HG02884 (cell line): ENCODE measurements around the gene WDR38.

Experiments used
- ATAC-seq: cut with Tn5 transposase; IDR thresholded peaks from one replicate; pipeline ENCODE4 v1.9.1; 2021; ENCODE audit warnings: mild to moderate bottlenecking, moderate library complexity; ENCODE audit not compliant: unreplicated experiment

Gene WDR38

GRCh38 chr9:124855944-124856765 lies 2.9 kb downstream of the WDR38 start:
- ATAC-seq: no peak

GRCh38 chr9:124857533-124858162 lies 4.4 kb downstream of the WDR38 start:
- ATAC-seq: no peak

DNA sequence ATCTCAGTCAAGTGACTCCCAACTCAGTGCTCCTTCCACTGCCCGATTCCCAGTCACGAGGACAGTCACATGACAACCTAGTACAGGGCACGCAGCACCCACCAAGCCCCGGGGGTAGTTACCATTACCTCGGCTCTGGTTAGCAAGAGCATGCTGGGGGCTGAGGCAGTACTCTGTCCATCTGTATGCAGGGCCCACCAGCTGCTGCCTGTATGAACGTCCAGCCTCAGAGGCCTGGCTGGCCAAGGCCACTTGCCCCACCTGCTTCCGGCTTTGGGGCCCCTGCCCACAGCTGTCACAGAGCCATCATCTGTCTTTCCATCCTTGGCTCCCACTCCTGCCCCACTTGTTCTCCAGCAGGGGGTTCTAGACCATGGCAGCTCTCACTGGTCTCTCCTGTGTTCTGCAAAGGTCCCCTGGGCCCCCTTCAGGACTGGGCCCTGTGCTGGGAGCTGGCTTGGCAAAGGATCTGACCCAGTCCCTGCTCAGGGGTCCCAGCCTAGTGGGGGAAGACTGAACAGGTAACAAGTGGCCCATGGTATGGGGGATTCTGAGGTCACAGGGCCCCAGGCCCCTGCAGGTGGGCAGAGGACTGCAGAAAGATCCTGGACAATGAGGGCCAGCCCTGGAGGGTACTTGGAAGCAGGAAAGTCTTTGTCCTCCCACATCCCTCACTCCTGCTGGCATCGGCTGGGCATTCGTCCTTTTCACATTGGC lies 5.2 kb downstream of the WDR38 start:
- ATAC-seq: no peak

GRCh38 chr9:124859803-124860581 lies 6.7 kb downstream of the WDR38 start:
- ATAC-seq: no peak

DNA sequence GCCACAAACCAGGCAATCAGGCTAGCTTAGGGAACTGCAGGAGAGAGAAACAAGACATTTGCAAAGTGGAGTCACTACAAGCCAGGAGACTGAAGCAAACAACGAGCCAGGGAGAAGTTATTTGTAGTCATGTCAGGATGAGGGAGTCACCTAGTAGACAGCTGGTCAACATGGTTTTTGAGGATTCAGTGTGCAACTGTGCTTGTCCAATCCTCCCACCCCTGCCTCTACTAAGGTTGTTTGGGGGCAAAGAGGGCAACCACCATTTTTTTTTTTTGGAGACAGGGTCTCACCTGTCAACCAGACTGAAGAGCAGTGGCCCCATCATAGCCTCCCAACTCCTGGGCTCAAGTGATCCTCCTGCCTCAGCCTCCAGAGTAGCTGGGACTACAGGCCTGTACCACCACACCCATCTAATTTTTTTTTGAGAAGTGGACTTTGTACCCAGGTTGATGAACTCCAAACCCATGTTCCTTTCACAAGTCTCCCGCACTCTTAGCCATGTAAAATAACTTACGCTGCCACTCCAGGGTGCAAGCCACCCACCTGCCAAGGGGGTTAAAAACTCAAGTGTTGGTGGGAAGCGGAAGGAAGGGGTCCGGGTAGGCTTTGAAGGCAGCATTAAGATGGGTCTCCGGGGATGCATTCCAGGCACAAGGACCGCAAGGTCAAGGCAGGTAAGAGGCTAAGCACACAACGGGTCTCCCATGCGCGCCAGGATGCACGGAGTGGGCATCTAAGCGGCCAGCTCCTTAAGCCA lies 7.5 kb downstream of the WDR38 start:
- no peak for ATAC-seq

GRCh38 chr9:124861342-124862229 lies 8.3 kb downstream of the WDR38 start, which contains the start of the genes ARPC5L and RPL35:
ARPC5L (plus strand) TSS chr9:124862130; CDS start chr9:124869291, 7,161 bp downstream.
RPL35 (minus strand) TSS chr9:124861957; CDS start chr9:124861912, 45 bp downstream.
- ATAC-seq: peak; percentile 85

GRCh38 chr9:124863371-124863871 lies 10.2 kb downstream of the WDR38 start:
- ATAC-seq: no peak

GRCh38 chr9:124868511-124869465 lies 15.5 kb downstream of the WDR38 start:
- peak; percentile 47 for ATAC-seq

- peak; percentile 1 for ATAC-seq
Observed at GRCh38 chr9:124869466-124869985, 16.3 kb downstream of the WDR38 start.

DNA sequence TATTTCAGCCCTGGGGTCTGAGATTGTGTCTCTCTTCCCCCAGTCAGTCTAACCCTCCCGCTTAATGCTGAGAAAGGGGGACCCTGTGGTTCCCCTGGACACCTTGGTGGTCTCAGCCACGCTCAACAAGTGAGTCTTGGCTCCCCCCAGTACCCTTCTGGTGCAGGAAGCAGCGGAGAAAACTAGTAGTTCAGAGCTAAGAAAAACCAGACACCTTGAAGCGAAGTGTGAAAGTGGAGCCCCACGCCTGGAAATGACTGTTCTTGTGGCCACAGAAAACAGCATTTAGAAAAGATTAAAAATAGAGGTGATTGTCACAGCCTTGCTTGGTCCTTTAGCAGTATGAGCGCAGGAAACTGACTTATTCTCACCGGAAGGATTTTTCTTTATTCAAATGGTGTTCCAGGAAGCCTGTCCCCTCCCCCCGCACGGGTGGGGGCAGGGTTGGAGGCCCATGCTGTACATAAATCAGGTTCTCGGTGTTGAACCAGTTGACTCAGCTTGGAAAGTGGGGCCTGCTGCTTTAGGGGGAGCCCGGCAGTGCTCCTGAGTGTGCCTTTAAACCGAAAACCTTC lies 16.8 kb downstream of the WDR38 start:
- ATAC-seq: peak; percentile 39

- no peak for ATAC-seq
Observed at GRCh38 chr9:124870723-124871122, 17.5 kb downstream of the WDR38 start.

DNA sequence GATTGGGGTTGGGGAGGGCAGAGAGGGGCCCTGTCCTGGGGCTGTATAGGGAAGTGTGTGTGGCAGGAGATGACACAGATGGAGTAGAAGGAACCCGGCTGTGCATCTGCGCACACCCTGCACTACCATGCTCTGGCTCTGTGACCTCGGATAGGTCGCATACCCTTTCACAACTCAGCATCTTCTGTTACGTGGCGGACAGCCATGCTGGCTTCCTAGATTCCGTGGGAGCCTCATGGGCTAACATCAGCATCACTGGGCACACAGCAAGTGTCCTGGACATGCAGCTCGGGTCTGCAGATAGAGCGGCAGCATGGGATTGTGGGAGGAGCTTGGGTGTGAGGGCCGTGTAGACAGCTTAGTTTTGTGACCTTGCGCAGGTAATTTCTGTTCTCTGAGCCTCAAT lies 17.9 kb downstream of the WDR38 start:
- ATAC-seq: no peak

GRCh38 chr9:124873664-124874063 lies 20.4 kb downstream of the WDR38 start:
- no peak for ATAC-seq

GRCh38 chr9:124875501-124875900 lies 22.2 kb downstream of the WDR38 start:
- ATAC-seq: no peak

- no peak for ATAC-seq
Observed at GRCh38 chr9:124877021-124877782, 23.9 kb downstream of the WDR38 start.

- ATAC-seq: no peak
Observed at GRCh38 chr9:124878021-124878420, 24.8 kb downstream of the WDR38 start.
